Activated B cell treated with CpG ODN at 0.5 μM for 24 hours (primary cell): ENCODE data around the gene DNHD1. TPM values are rescaled to one million over a fixed set of nuclear protein-coding genes. Genes with fewer than 3 reads are reported as not detected.

Source experiments
- ATAC-seq: fragments of 200-7000 bp; cut with Tn5 transposase; one replicate; pipeline ENCODE4 v1.10.0; 2021; ENCODE audit warnings: low read depth, mild to moderate bottlenecking, moderate library complexity
- CTCF ChIA-PET: fragments of 350-600 bp; sonication (Branson Sonifier 250); formaldehyde crosslinking; loops from one replicate; lab custom pipeline; 2021; ENCODE audit warnings: antibody characterized with exemption; lab: Charles Lee
- POLR2A ChIA-PET: fragments of 350-600 bp; sonication (Branson Sonifier 250); formaldehyde crosslinking; loops from one replicate; lab custom pipeline; 2021; ENCODE audit warnings: antibody characterized with exemption; lab: Charles Lee
- DNase-seq: peaks from one replicate; pipeline ENCODE4 v3.0.0; 2022
- H3K27ac Mint-ChIP-seq: one replicate; pipeline ENCODE4 v1.8.0; 2020; ENCODE audit warnings: mixed read lengths
- H3K27me3 Mint-ChIP-seq: one replicate; pipeline ENCODE4 v1.8.0; 2021; ENCODE audit warnings: mixed read lengths
- H3K36me3 Mint-ChIP-seq: one replicate; pipeline ENCODE4 v1.8.0; 2021; ENCODE audit warnings: low read depth, mixed read lengths
- H3K4me1 Mint-ChIP-seq: one replicate; pipeline ENCODE4 v1.8.0; 2021; ENCODE audit warnings: mixed read lengths
- H3K4me3 Mint-ChIP-seq: one replicate; pipeline ENCODE4 v1.8.0; 2020; ENCODE audit warnings: mild to moderate bottlenecking, mixed read lengths
- H3K9me3 Mint-ChIP-seq: one replicate; pipeline ENCODE4 v1.8.0; 2020; ENCODE audit warnings: mixed read lengths
- CTCF ChIP-seq: fragments of 200-600 bp; IDR thresholded peaks from one replicate; pipeline ENCODE4 v1.8.0; 2022; ENCODE audit warnings: antibody characterized with exemption, mild to moderate bottlenecking
- intact Hi-C: fragments of 100-400 bp; cut with micrococcal nuclease; formaldehyde crosslinking; loops from one replicate; pipeline ENCODE4 v1.15.1; 2024
- total RNA-seq: library from RNA; stranded (reverse); gene quantifications from 2 replicates; pipeline ENCODE4 v1.2.3, GENCODE V29; 2022

The DNHD1 gene
- total RNA-seq, 1 donor from 2014 or later: 42.6 TPM

- no peak overlapping the region for H3K27ac Mint-ChIP-seq
- H3K4me3 Mint-ChIP-seq: no peak overlapping the region
- no peak for TF ChIP-seq CTCF
- DNase-seq (no peak), ATAC-seq (no peak)
- no peaks in the 10 kb centered on the region for H3K27me3 Mint-ChIP-seq
- ChIA-PET CTCF (no interaction called here), POLR2A (interaction anchor here (1.2 kb wide), 1 partner anchor 68 kb away, joined by 3 read pairs; the partner anchor contains the start of gene MRPL17)
- H3K4me1 Mint-ChIP-seq: peaks cover 21% of the 10 kb centered on the region
- intact Hi-C loops: no loop called here
- H3K36me3 Mint-ChIP-seq: peaks cover 24% of the 10 kb centered on the region
- no peaks in the 10 kb centered on the region for H3K9me3 Mint-ChIP-seq
Observed at GRCh38 chr11:6615046-6615445, 118.0 kb downstream of the DNHD1 start.

- H3K27ac Mint-ChIP-seq: peak overlapping the region; percentile 51
- no peaks in the 10 kb centered on the region for H3K9me3 Mint-ChIP-seq
- ATAC-seq (no peak), DNase-seq (no peak)
- peak overlapping the region; percentile 12 for H3K4me3 Mint-ChIP-seq
- no peak for TF ChIP-seq CTCF
- H3K36me3 Mint-ChIP-seq: peaks cover 14% of the 10 kb centered on the region
- POLR2A ChIA-PET: interaction anchor here (1.2 kb wide), 1 partner anchor 67 kb away, joined by 3 read pairs; the partner anchor contains the start of gene MRPL17
- intact Hi-C loops: no loop called here
- CTCF ChIA-PET: no interaction called here
- peaks cover 13% of the 10 kb centered on the region for H3K4me1 Mint-ChIP-seq
- no peaks in the 10 kb centered on the region for H3K27me3 Mint-ChIP-seq
Observed at GRCh38 chr11:6615882-6616585, 119.0 kb downstream of the DNHD1 start.

DNA sequence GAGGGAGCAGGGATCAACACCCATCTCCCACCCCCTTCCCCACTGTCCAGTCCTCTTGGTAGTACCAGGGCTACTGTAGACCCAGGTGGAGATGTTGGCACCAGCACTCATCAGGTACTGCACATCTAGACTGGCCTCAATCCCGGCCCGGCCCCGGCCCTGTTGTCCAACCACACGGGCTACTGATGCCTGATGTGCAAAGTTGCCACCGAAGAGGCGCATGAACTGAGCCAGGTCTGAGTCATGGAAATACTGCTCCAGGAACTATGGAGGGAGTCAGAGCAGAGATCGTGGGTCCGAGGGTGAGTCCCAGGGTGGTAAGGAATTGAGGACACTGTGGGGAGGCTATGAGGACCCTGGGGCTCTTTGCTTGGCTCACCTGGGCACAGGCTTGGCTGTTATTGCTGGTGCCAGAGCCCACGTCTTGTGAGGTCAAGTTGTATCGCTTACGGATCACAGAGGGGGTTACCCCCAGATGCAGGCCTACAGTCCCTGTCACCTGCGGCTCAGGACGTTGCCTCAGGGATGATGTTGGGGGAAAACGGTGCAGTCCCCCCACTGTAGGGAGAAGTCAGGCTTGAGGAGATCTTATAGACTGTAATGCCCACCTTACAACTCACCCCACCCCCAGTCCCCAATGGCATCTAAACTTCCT, 119.6 kb downstream of the DNHD1 start:
- H3K36me3 Mint-ChIP-seq: peaks cover 8% of the 10 kb centered on the region
- no peaks in the 10 kb centered on the region for H3K9me3 Mint-ChIP-seq
- DNase-seq: peak; percentile 10
- no peak for ATAC-seq
- H3K4me3 Mint-ChIP-seq: peak overlapping the region; percentile 12
- H3K4me1 Mint-ChIP-seq: peaks cover 7% of the 10 kb centered on the region
- intact Hi-C loops: no loop called here
- ChIA-PET POLR2A (interaction anchor here (3.5 kb wide), 1 partner anchor 13 kb away, joined by 69 read pairs; the partner anchor contains the start of genes ILK and RRP8), CTCF (interaction anchor here (1.8 to 3.0 kb wide), 2 partner anchors 51 to 139 kb away, joined by 5 to 26 read pairs; no protein-coding TSS in a partner anchor)
- no peak for TF ChIP-seq CTCF
- peak overlapping the region; percentile 51 for H3K27ac Mint-ChIP-seq
- H3K27me3 Mint-ChIP-seq: no peaks in the 10 kb centered on the region

GRCh38 chr11:6617315-6617781, 120.3 kb downstream of the DNHD1 start:
- no peak for ATAC-seq
- no peak overlapping the region for H3K4me3 Mint-ChIP-seq
- intact Hi-C loops: no loop called here

More at GRCh38 chr11:6617315-6617781, 120.3 kb downstream of the DNHD1 start:
- H3K4me1 Mint-ChIP-seq: peaks cover 7% of the 10 kb centered on the region
- H3K36me3 Mint-ChIP-seq: peaks cover 8% of the 10 kb centered on the region
- H3K9me3 Mint-ChIP-seq: no peaks in the 10 kb centered on the region
- TF ChIP-seq CTCF: no peak
- ChIA-PET CTCF (interaction anchor here (0.6 to 3.0 kb wide), 7 partner anchors 13 to 138 kb away, joined by 3 to 26 read pairs (median 9); partner anchors contain the start of genes ILK and MRPL17), POLR2A (interaction anchor here (1.3 to 3.5 kb wide), 13 partner anchors 10 to 926 kb away, joined by 3 to 69 read pairs (median 14); partner anchors contain the start of genes ARFIP2, ILK, MRPL17 and RRP8)
- DNase-seq: peak; percentile 12
- no peak overlapping the region for H3K27ac Mint-ChIP-seq
- no peaks in the 10 kb centered on the region for H3K27me3 Mint-ChIP-seq
